WTC11 (cell line): Measurements from ENCODE around the gene RASIP1.

Experiments used
- NFYB ChIP-seq: sonication (generic); formaldehyde crosslinking; conservative IDR thresholded peaks from 2 replicates; pipeline ENCODE4 v1.8.0; 2022; ENCODE audit warnings: low read depth, missing genetic modification reagents
- SMAD3 ChIP-seq: sonication (generic); formaldehyde crosslinking; IDR thresholded peaks from 2 replicates; pipeline ENCODE4 v1.8.0; 2022; ENCODE audit warnings: missing genetic modification reagents, mild to moderate bottlenecking, borderline replicate concordance
- SMAD4 ChIP-seq: sonication (generic); formaldehyde crosslinking; IDR thresholded peaks from 2 replicates; pipeline ENCODE4 v1.8.0; 2022; ENCODE audit warnings: mild to moderate bottlenecking, missing genetic modification reagents
- ZNF317 ChIP-seq: sonication (generic); formaldehyde crosslinking; IDR thresholded peaks from 2 replicates; pipeline ENCODE4 v1.8.1; 2023; ENCODE audit warnings: low read depth, mild to moderate bottlenecking, moderate library complexity, missing genetic modification reagents, borderline replicate concordance
- ZNF416 ChIP-seq: fragments of 250-450 bp; sonication (Bioruptor Pico); IDR thresholded peaks from 2 replicates; pipeline ENCODE4 v1.9.0; 2021; ENCODE audit warnings: mild to moderate bottlenecking, inconsistent platforms
- TF ChIP-seq, protein P1 (sequence below): sonication (generic); formaldehyde crosslinking; IDR thresholded peaks from 2 replicates; pipeline ENCODE4 v1.8.0; 2023; ENCODE audit warnings: mild to moderate bottlenecking, missing genetic modification reagents
- TF ChIP-seq, protein P2 (sequence below): fragments of 200-600 bp; IDR thresholded peaks from 2 replicates; pipeline ENCODE4 v1.8.0; 2022; ENCODE audit warnings: antibody characterized with exemption
- TF ChIP-seq, protein P3 (sequence below): sonication (generic); formaldehyde crosslinking; IDR thresholded peaks from 2 replicates; pipeline ENCODE4 v1.8.0; 2022; ENCODE audit warnings: mild to moderate bottlenecking, missing genetic modification reagents
- TF ChIP-seq, protein P4 (sequence below): sonication (generic); formaldehyde crosslinking; IDR thresholded peaks from 2 replicates; pipeline ENCODE4 v1.8.1; 2023; ENCODE audit warnings: mild to moderate bottlenecking, missing genetic modification reagents, moderate library complexity
- TF ChIP-seq, protein P5 (sequence below): sonication (generic); formaldehyde crosslinking; conservative IDR thresholded peaks from 2 replicates; pipeline ENCODE4 v1.8.1; 2022; ENCODE audit warnings: mild to moderate bottlenecking, missing genetic modification reagents

DNA sequence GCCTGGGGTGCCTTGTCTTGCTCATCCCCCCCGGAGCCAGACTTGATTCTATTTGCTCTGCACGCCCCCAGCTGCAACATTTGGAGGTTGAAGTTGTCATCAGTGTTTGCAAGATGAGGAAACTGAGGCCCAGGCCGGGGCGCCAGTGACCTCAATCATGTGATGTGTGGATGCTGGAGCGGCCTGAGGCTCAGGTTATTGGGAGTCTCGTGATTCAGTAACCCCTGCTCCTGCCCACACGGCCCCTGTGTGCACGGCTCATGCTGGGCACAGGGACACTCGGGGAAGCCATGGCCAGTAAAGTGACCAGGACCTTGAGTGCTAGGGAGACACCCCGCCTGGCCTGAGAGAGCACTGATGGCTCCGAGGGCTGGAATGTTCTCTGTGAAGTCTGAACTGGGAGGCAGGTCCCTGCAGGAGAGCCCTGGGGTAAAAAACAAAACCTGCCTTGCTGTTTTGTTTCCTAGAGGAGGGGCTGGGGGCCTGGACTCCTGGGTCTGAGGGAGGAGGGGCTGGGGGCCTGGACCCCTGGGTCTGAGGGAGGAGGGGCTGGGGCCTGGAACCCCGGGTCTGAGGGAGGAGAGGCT lies 16.8 kb upstream of the RASIP1 start:
- TF ChIP-seq, protein P1, sequence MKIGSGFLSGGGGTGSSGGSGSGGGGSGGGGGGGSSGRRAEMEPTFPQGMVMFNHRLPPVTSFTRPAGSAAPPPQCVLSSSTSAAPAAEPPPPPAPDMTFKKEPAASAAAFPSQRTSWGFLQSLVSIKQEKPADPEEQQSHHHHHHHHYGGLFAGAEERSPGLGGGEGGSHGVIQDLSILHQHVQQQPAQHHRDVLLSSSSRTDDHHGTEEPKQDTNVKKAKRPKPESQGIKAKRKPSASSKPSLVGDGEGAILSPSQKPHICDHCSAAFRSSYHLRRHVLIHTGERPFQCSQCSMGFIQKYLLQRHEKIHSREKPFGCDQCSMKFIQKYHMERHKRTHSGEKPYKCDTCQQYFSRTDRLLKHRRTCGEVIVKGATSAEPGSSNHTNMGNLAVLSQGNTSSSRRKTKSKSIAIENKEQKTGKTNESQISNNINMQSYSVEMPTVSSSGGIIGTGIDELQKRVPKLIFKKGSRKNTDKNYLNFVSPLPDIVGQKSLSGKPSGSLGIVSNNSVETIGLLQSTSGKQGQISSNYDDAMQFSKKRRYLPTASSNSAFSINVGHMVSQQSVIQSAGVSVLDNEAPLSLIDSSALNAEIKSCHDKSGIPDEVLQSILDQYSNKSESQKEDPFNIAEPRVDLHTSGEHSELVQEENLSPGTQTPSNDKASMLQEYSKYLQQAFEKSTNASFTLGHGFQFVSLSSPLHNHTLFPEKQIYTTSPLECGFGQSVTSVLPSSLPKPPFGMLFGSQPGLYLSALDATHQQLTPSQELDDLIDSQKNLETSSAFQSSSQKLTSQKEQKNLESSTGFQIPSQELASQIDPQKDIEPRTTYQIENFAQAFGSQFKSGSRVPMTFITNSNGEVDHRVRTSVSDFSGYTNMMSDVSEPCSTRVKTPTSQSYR = no peak
- no peak for TF ChIP-seq SMAD4 (CRISPR knock-in tag)
- TF ChIP-seq, protein P2, sequence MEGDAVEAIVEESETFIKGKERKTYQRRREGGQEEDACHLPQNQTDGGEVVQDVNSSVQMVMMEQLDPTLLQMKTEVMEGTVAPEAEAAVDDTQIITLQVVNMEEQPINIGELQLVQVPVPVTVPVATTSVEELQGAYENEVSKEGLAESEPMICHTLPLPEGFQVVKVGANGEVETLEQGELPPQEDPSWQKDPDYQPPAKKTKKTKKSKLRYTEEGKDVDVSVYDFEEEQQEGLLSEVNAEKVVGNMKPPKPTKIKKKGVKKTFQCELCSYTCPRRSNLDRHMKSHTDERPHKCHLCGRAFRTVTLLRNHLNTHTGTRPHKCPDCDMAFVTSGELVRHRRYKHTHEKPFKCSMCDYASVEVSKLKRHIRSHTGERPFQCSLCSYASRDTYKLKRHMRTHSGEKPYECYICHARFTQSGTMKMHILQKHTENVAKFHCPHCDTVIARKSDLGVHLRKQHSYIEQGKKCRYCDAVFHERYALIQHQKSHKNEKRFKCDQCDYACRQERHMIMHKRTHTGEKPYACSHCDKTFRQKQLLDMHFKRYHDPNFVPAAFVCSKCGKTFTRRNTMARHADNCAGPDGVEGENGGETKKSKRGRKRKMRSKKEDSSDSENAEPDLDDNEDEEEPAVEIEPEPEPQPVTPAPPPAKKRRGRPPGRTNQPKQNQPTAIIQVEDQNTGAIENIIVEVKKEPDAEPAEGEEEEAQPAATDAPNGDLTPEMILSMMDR = no peak
- TF ChIP-seq, protein P3, sequence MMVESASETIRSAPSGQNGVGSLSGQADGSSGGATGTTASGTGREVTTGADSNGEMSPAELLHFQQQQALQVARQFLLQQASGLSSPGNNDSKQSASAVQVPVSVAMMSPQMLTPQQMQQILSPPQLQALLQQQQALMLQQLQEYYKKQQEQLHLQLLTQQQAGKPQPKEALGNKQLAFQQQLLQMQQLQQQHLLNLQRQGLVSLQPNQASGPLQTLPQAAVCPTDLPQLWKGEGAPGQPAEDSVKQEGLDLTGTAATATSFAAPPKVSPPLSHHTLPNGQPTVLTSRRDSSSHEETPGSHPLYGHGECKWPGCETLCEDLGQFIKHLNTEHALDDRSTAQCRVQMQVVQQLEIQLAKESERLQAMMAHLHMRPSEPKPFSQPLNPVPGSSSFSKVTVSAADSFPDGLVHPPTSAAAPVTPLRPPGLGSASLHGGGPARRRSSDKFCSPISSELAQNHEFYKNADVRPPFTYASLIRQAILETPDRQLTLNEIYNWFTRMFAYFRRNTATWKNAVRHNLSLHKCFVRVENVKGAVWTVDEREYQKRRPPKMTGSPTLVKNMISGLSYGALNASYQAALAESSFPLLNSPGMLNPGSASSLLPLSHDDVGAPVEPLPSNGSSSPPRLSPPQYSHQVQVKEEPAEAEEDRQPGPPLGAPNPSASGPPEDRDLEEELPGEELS = no peak
- TF ChIP-seq SMAD3 (CRISPR knock-in tag) = no peak
- TF ChIP-seq, protein P4, sequence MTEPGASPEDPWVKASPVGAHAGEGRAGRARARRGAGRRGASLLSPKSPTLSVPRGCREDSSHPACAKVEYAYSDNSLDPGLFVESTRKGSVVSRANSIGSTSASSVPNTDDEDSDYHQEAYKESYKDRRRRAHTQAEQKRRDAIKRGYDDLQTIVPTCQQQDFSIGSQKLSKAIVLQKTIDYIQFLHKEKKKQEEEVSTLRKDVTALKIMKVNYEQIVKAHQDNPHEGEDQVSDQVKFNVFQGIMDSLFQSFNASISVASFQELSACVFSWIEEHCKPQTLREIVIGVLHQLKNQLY = no peak
- TF ChIP-seq ZNF416 (CRISPR knock-in tag) = no peak
- no peak for TF ChIP-seq NFYB (CRISPR knock-in tag)
- TF ChIP-seq, protein P5, sequence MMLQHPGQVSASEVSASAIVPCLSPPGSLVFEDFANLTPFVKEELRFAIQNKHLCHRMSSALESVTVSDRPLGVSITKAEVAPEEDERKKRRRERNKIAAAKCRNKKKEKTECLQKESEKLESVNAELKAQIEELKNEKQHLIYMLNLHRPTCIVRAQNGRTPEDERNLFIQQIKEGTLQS = no peak
- no peak for TF ChIP-seq ZNF317 (CRISPR knock-in tag)
